HepG2 (cell line): ENCODE measurements around the gene NUTF2. TPM values are rescaled to one million over a fixed set of nuclear protein-coding genes. Genes with fewer than 3 reads are reported as not detected.

ENCODE experiments used
- DNMT3B ChIP-seq: conservative IDR thresholded peaks from 2 replicates; pipeline ENCODE4 v1.6.1; 2016; ENCODE audit warnings: missing biosample characterization, control low read depth
- ELF1 ChIP-seq: sonication (generic); formaldehyde crosslinking; IDR thresholded peaks from 2 replicates; pipeline ENCODE4 v1.4.0; 2020; ENCODE audit warnings: missing genetic modification reagents
- KDM5B ChIP-seq: sonication (generic); formaldehyde crosslinking; IDR thresholded peaks from 2 replicates; pipeline ENCODE4 v1.4.0; 2020; ENCODE audit warnings: missing genetic modification reagents, mild to moderate bottlenecking, borderline replicate concordance
- MEF2D ChIP-seq: sonication (generic); formaldehyde crosslinking; IDR thresholded peaks from 2 replicates; pipeline ENCODE4 v1.5.1; 2020; ENCODE audit warnings: mild to moderate bottlenecking, missing genetic modification reagents
- MTF2 ChIP-seq: sonication (generic); formaldehyde crosslinking; IDR thresholded peaks from 2 replicates; pipeline ENCODE4 v1.5.0; 2020; ENCODE audit warnings: missing genetic modification reagents, borderline replicate concordance
- NFE2L1 ChIP-seq: sonication (generic); formaldehyde crosslinking; IDR thresholded peaks from 2 replicates; pipeline ENCODE4 v1.4.0; 2020; ENCODE audit warnings: missing genetic modification reagents, mild to moderate bottlenecking, borderline replicate concordance
- NFIC ChIP-seq: IDR thresholded peaks from 2 replicates; pipeline ENCODE4 v1.6.1; 2012; ENCODE audit warnings: mild to moderate bottlenecking, low read length, inconsistent platforms
- NONO ChIP-seq, 2 experiments: fragments of 450-650 bp in 1 of 2; sonication (generic) in 1 of 2; formaldehyde crosslinking in 1 of 2; IDR thresholded peaks in 1 of 2; conservative IDR thresholded peaks in 1 of 2; 2 replicates each; pipeline versions ENCODE4 v1.6.1 to v1.8.0; 2017 to 2022; ENCODE audit warnings: mild to moderate bottlenecking in 1 of 2, missing genetic modification reagents in 1 of 2, moderate library complexity in 1 of 2
- ONECUT2 ChIP-seq: sonication (generic); formaldehyde crosslinking; IDR thresholded peaks from 2 replicates; pipeline ENCODE4 v1.4.0; 2020; ENCODE audit warnings: missing genetic modification reagents
- PPARG ChIP-seq: conservative IDR thresholded peaks from 2 replicates; pipeline ENCODE4 v1.6.1; 2016; ENCODE audit warnings: missing biosample characterization, missing genetic modification reagents
- RBAK ChIP-seq: sonication (generic); formaldehyde crosslinking; IDR thresholded peaks from 2 replicates; pipeline ENCODE4 v1.5.1; 2020; ENCODE audit warnings: mild to moderate bottlenecking, missing genetic modification reagents
- RBM39 ChIP-seq: fragments of 200-400 bp; formaldehyde crosslinking; IDR thresholded peaks from one replicate; pipeline ENCODE4 v1.6.1; 2018; ENCODE audit warnings: antibody characterized with exemption, mild to moderate bottlenecking, low read depth, low read length; ENCODE audit not compliant: poor library complexity, severe bottlenecking
- RORA ChIP-seq: sonication (generic); formaldehyde crosslinking; IDR thresholded peaks from 2 replicates; pipeline ENCODE4 v1.5.0; 2020; ENCODE audit warnings: mild to moderate bottlenecking, missing genetic modification reagents, moderate library complexity
- STAG1 ChIP-seq: sonication (generic); formaldehyde crosslinking; IDR thresholded peaks from 2 replicates; pipeline ENCODE4 v1.4.0; 2020; ENCODE audit warnings: missing genetic modification reagents
- TBX2 ChIP-seq: sonication (generic); formaldehyde crosslinking; IDR thresholded peaks from 2 replicates; pipeline ENCODE4 v1.5.0; 2020; ENCODE audit warnings: missing genetic modification reagents, mild to moderate bottlenecking, borderline replicate concordance
- ZKSCAN1 ChIP-seq: fragments of 150-350 bp; IDR thresholded peaks from 2 replicates; pipeline ENCODE4 v1.6.1; 2014; ENCODE audit warnings: low read length
- ZNF556 ChIP-seq: sonication (generic); formaldehyde crosslinking; IDR thresholded peaks from 2 replicates; pipeline ENCODE4 v1.4.0; 2020; ENCODE audit warnings: mild to moderate bottlenecking, missing genetic modification reagents, borderline replicate concordance
- ZNF570 ChIP-seq: sonication (generic); formaldehyde crosslinking; IDR thresholded peaks from 2 replicates; pipeline ENCODE4 v1.4.0; 2020; ENCODE audit warnings: mild to moderate bottlenecking, missing genetic modification reagents, borderline replicate concordance
- ZNF773 ChIP-seq: sonication (generic); formaldehyde crosslinking; IDR thresholded peaks from 2 replicates; pipeline ENCODE4 v1.4.0; 2020; ENCODE audit warnings: missing genetic modification reagents, borderline replicate concordance
- ZSCAN12 ChIP-seq: sonication (generic); formaldehyde crosslinking; IDR thresholded peaks from 2 replicates; pipeline ENCODE4 v1.9.0; 2021; ENCODE audit warnings: mild to moderate bottlenecking, missing genetic modification reagents
- polyA plus RNA-seq, 8 experiments: library from polyadenylated mRNA; depleted of rRNA in 3 of 8; stranded (reverse) in 7 of 8; unstranded in 1 of 8; fragments of >200 nt; fragmentation: Illumina TruSeq in 4 of 8; extraction: Trizol in 4 of 8; gene quantifications; 2 replicates each; pipeline versions ENCODE4 v1.2.1 to v1.2.3, GENCODE V29; 2011 to 2016; ENCODE audit warnings: low read depth in 4 of 8, missing spikeins in 1 of 8, mixed read lengths in 1 of 8; ENCODE audit not compliant: insufficient read depth in 1 of 8
- total RNA-seq, 5 experiments: library from RNA; depleted of rRNA; stranded (reverse); fragments of >200 nt; fragmentation: Illumina TruSeq; extraction: Trizol; gene quantifications; 2 replicates each; pipeline ENCODE4 v1.2.3, GENCODE V29; 2016; ENCODE audit warnings: low read depth in 1 of 5
- TF ChIP-seq, protein P1 (sequence below): sonication (generic); formaldehyde crosslinking; conservative IDR thresholded peaks from 2 replicates; pipeline ENCODE4 v1.8.0; 2022; ENCODE audit warnings: missing genetic modification reagents
- TF ChIP-seq, protein P2 (sequence below): sonication (generic); formaldehyde crosslinking; IDR thresholded peaks from 2 replicates; pipeline ENCODE4 v1.5.0; 2020; ENCODE audit warnings: mild to moderate bottlenecking, missing genetic modification reagents, borderline replicate concordance
- TF ChIP-seq, protein P3 (sequence below): sonication (generic); formaldehyde crosslinking; IDR thresholded peaks from 2 replicates; pipeline ENCODE4 v1.8.1; 2023; ENCODE audit warnings: missing genetic modification reagents, mild to moderate bottlenecking, borderline replicate concordance

The NUTF2 gene
- total and polyA plus RNA-seq, 2 of the 13 experiments (the other 11 are each of a cell fraction or from before 2014, with no cell fraction given): 168 to 214 TPM

DNA sequence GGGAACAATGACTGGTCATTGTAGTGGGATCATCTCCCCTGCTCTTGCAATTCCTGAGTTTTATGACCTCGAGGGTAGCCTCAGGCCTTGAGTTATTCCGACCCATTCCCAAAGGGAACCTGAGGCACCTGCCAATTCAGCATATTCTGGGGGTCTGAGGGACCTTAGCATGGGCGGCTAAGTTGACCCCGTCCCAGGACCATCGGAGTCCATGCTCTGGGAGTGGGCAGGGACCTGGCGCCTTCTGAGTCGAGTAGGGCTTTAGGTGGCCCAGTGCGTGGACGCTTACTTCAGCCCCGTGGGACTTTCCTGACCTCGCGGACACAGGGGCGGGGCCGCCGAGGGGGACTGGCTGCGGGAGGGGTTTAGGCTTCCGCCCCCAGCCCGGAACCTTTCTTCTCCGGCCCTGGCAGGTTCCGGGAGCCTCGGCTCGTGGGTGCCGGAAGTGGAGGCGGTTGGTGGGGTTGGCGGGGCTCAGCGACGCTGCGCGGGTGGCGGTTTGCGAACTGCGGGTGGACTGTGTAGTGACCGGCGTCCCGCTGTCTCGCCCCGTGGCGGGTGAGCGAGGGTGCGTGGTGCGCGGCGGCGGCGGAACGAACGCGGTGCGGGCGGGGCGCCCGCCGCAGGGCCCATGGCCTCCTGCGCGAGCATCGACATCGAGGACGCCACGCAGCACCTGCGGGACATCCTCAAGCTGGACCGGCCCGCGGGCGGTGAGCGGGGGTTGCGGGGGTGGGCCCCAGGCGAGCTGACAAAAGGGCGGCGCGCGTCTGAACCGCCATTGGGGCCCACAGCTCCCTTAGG is 26.1 kb downstream of the NUTF2 start, which contains the start of gene EDC4 (continued):
- TF ChIP-seq KDM5B (CRISPR knock-in tag) (peak; percentile 89; the same call in 1 of the 2 replicates), ONECUT2 (CRISPR knock-in tag) (peak; percentile 47; the same call in 1 of the 2 replicates), ZNF556 (CRISPR knock-in tag) (peak; percentile 99), PPARG (CRISPR knock-in tag) (peak; percentile 73; the same call in 1 of the 2 replicates), ELF1 (peak; percentile 92), ZSCAN12 (CRISPR knock-in tag) (peak; percentile 88; the same call in 1 of the 2 replicates), MEF2D (CRISPR knock-in tag) (peak; percentile 82), DNMT3B (CRISPR knock-in tag) (no peak), NFE2L1 (CRISPR knock-in tag) (0 out of 2 replicates have a peak, but pooled peaks have one; percentile 48), ZKSCAN1 (no peak), STAG1 (peak; percentile 27), RBAK (CRISPR knock-in tag) (no peak), RORA (CRISPR knock-in tag) (no peak), ZNF773 (peak; percentile 75; the same call in 1 of the 2 replicates), ZNF570 (CRISPR knock-in tag) (no peak; the same call in 1 of the 2 replicates), TBX2 (CRISPR knock-in tag) (peak; percentile 94), NONO (IDR thresholded peaks at IDR 0.05) (no peak), NONO (CRISPR knock-in tag; conservative IDR thresholded peaks at IDR 0.05) (peak; percentile 99), RBM39 (peak; percentile 95), NFIC (peak; percentile 36; the same call in 1 of the 2 replicates), MTF2 (CRISPR knock-in tag) (no peak; the same call in 1 of the 2 replicates)
- TF ChIP-seq, protein P1, sequence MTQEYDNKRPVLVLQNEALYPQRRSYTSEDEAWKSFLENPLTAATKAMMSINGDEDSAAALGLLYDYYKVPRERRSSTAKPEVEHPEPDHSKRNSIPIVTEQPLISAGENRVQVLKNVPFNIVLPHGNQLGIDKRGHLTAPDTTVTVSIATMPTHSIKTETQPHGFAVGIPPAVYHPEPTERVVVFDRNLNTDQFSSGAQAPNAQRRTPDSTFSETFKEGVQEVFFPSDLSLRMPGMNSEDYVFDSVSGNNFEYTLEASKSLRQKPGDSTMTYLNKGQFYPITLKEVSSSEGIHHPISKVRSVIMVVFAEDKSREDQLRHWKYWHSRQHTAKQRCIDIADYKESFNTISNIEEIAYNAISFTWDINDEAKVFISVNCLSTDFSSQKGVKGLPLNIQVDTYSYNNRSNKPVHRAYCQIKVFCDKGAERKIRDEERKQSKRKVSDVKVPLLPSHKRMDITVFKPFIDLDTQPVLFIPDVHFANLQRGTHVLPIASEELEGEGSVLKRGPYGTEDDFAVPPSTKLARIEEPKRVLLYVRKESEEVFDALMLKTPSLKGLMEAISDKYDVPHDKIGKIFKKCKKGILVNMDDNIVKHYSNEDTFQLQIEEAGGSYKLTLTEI (CRISPR knock-in tag): no peak
- TF ChIP-seq, protein P2, sequence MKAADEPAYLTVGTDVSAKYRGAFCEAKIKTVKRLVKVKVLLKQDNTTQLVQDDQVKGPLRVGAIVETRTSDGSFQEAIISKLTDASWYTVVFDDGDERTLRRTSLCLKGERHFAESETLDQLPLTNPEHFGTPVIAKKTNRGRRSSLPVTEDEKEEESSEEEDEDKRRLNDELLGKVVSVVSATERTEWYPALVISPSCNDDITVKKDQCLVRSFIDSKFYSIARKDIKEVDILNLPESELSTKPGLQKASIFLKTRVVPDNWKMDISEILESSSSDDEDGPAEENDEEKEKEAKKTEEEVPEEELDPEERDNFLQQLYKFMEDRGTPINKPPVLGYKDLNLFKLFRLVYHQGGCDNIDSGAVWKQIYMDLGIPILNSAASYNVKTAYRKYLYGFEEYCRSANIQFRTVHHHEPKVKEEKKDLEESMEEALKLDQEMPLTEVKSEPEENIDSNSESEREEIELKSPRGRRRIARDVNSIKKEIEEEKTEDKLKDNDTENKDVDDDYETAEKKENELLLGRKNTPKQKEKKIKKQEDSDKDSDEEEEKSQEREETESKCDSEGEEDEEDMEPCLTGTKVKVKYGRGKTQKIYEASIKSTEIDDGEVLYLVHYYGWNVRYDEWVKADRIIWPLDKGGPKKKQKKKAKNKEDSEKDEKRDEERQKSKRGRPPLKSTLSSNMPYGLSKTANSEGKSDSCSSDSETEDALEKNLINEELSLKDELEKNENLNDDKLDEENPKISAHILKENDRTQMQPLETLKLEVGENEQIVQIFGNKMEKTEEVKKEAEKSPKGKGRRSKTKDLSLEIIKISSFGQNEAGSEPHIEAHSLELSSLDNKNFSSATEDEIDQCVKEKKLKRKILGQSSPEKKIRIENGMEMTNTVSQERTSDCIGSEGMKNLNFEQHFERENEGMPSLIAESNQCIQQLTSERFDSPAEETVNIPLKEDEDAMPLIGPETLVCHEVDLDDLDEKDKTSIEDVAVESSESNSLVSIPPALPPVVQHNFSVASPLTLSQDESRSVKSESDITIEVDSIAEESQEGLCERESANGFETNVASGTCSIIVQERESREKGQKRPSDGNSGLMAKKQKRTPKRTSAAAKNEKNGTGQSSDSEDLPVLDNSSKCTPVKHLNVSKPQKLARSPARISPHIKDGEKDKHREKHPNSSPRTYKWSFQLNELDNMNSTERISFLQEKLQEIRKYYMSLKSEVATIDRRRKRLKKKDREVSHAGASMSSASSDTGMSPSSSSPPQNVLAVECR: peak; percentile 99
- TF ChIP-seq, protein P3, sequence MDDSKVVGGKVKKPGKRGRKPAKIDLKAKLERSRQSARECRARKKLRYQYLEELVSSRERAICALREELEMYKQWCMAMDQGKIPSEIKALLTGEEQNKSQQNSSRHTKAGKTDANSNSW (CRISPR knock-in tag): peak; percentile 75; the same call in 1 of the 2 replicates
